HCT116 (cell line): Measurements from ENCODE around the gene NSUN3. TPM values are rescaled to one million over a fixed set of nuclear protein-coding genes. Genes with fewer than 3 reads are reported as not detected.

Experiments used
- ATAC-seq: fragments of 200-7000 bp; cut with Tn5 transposase; 2 replicates; pipeline ENCODE4 v1.9.1; 2020; ENCODE audit warnings: mild to moderate bottlenecking, moderate library complexity
- BruUV-seq: library from RNA; stranded (reverse); fragments of 400-500 nt; replicated peaks from 2 replicates; lab custom pipeline; 2021; lab: Mats Ljungman, UMichigan
- CTCF ChIA-PET: fragments of 300-600 bp; sonication (Branson Sonifier 250); formaldehyde crosslinking; loops from one replicate; lab custom pipeline; 2021; ENCODE audit warnings: antibody characterized with exemption; lab: Charles Lee
- POLR2A ChIA-PET: fragments of 300-600, 350-600 bp; sonication (Branson Sonifier 250); formaldehyde crosslinking; loops from one replicate; lab custom pipeline; 2021; ENCODE audit warnings: antibody characterized with exemption; lab: Charles Lee
- RAD21 ChIA-PET, 2 experiments: fragments of 300-600 bp; sonication (Branson Sonifier 250); formaldehyde crosslinking; loops; one replicate each; lab custom pipeline; 2023; ENCODE audit warnings: low total read pairs in 2 of 2; ENCODE audit not compliant: uncharacterized antibody in 2 of 2, unreplicated experiment in 2 of 2, low non-redundant PET in 1 of 2; lab: Charles Lee
- DNase-seq: peaks from one replicate; pipeline ENCODE4 v3.0.0-alpha.2; 2010; ENCODE audit warnings: low read depth, low spot score
- H2AFZ ChIP-seq: fragments of 200-600 bp; shearing (Covaris generic), sonication (generic); 2 replicates; pipeline ENCODE4 v1.6.1; 2017; ENCODE audit warnings: low read depth, mixed run types, mixed read lengths, antibody characterized with exemption, low read length; ENCODE audit not compliant: poor library complexity, severe bottlenecking
- H3K27ac ChIP-seq: 2 replicates; pipeline ENCODE4 v1.5.1; 2012; ENCODE audit warnings: low read depth, low read length
- H3K27me3 ChIP-seq: fragments of 200-600 bp; sonication (generic); 2 replicates; pipeline ENCODE4 v1.6.1; 2016; ENCODE audit warnings: mixed run types, low read length, mixed read lengths; ENCODE audit not compliant: insufficient read depth
- H3K36me3 ChIP-seq, 2 experiments: fragments of 200-500 bp in 1 of 2; fragments of 200-600 bp in 1 of 2; sonication (Bioruptor generic) in 1 of 2; sonication (generic) in 1 of 2; 2 replicates each; pipeline versions ENCODE4 v1.5.1 to v1.6.1; 2014 to 2016; ENCODE audit warnings: low read length in 2 of 2, inconsistent platforms in 1 of 2, mixed read lengths in 1 of 2, mixed run types in 1 of 2; ENCODE audit not compliant: insufficient read depth in 2 of 2, control insufficient read depth in 1 of 2
- H3K4me1 ChIP-seq, 2 experiments: fragments of 200-600 bp in 1 of 2; sonication (generic) in 1 of 2; 2 replicates each; pipeline versions ENCODE4 v1.5.1 to v1.6.1; 2012 to 2017; ENCODE audit warnings: low read length in 2 of 2, inconsistent platforms in 1 of 2, mild to moderate bottlenecking in 1 of 2, mixed read lengths in 1 of 2, mixed run types in 1 of 2, moderate library complexity in 1 of 2; ENCODE audit not compliant: insufficient read depth in 2 of 2, control insufficient read depth in 1 of 2
- H3K4me2 ChIP-seq: fragments of 200-600 bp; sonication (generic); 2 replicates; pipeline ENCODE4 v1.6.1; 2017; ENCODE audit warnings: mixed run types, low read length, mixed read lengths
- H3K4me3 ChIP-seq, 2 experiments: fragments of 200-600 bp in 1 of 2; sonication (generic) in 1 of 2; replicated peaks in 1 of 2; 2 replicates each; pipeline ENCODE4 v1.5.1; 2011 to 2016; ENCODE audit warnings: low read length in 2 of 2, control low read depth in 1 of 2, low read depth in 1 of 2, mild to moderate bottlenecking in 1 of 2, mixed read lengths in 1 of 2, mixed run types in 1 of 2
- H3K79me2 ChIP-seq: fragments of 200-600 bp; sonication (generic); 2 replicates; pipeline ENCODE4 v1.6.1; 2017; ENCODE audit warnings: mild to moderate bottlenecking, mixed run types, low read length, moderate library complexity, mixed read lengths; ENCODE audit not compliant: insufficient read depth
- H3K9ac ChIP-seq: fragments of 200-600 bp; sonication (generic); 2 replicates; pipeline ENCODE4 v1.6.1; 2016; ENCODE audit warnings: low read length, mixed read lengths
- H3K9me2 ChIP-seq: fragments of 200-600 bp; sonication (generic), shearing (Covaris generic); 2 replicates; pipeline ENCODE4 v1.6.1; 2017; ENCODE audit warnings: mixed run types, mild to moderate bottlenecking, moderate library complexity; ENCODE audit not compliant: insufficient read depth
- H3K9me3 ChIP-seq, 2 experiments: fragments of 200-500 bp in 1 of 2; fragments of 200-600 bp in 1 of 2; sonication (Bioruptor generic) in 1 of 2; sonication (generic) in 1 of 2; 2 replicates each; pipeline ENCODE4 v1.6.1; 2014 to 2017; ENCODE audit warnings: low read length in 2 of 2, mixed read lengths in 2 of 2, inconsistent platforms in 1 of 2, low read depth in 1 of 2, mild to moderate bottlenecking in 1 of 2, mixed run types in 1 of 2, moderate library complexity in 1 of 2; ENCODE audit not compliant: control insufficient read depth in 1 of 2, insufficient read depth in 1 of 2
- H4K20me1 ChIP-seq: fragments of 200-600 bp; sonication (generic), shearing (Covaris generic); 2 replicates; pipeline ENCODE4 v1.6.1; 2017; ENCODE audit warnings: mixed run types, mild to moderate bottlenecking, moderate library complexity; ENCODE audit not compliant: insufficient read depth
- ATF3 ChIP-seq: IDR thresholded peaks from 2 replicates; pipeline ENCODE4 v1.6.1; 2012
- CEBPB ChIP-seq: IDR thresholded peaks from 2 replicates; pipeline ENCODE4 v1.6.1; 2012; ENCODE audit warnings: low read depth
- EGR1 ChIP-seq: IDR thresholded peaks from 2 replicates; pipeline ENCODE4 v1.6.1; 2012; ENCODE audit warnings: low read depth
- ELF1 ChIP-seq: IDR thresholded peaks from 2 replicates; pipeline ENCODE4 v1.6.1; 2012; ENCODE audit warnings: low read depth, borderline replicate concordance
- FOSL1 ChIP-seq: IDR thresholded peaks from 2 replicates; pipeline ENCODE4 v1.6.1; 2012; ENCODE audit warnings: low read depth
- JUND ChIP-seq: IDR thresholded peaks from 2 replicates; pipeline ENCODE4 v1.6.1; 2012
- MAX ChIP-seq: IDR thresholded peaks from 2 replicates; pipeline ENCODE4 v1.6.1; 2012
- RAD21 ChIP-seq: IDR thresholded peaks from 2 replicates; pipeline ENCODE4 v1.6.1; 2012; ENCODE audit warnings: low read depth, mild to moderate bottlenecking
- SIN3A ChIP-seq: IDR thresholded peaks from 2 replicates; pipeline ENCODE4 v1.6.1; 2012; ENCODE audit warnings: low read depth
- SRF ChIP-seq: IDR thresholded peaks from 2 replicates; pipeline ENCODE4 v1.6.1; 2012; ENCODE audit warnings: low read depth
- YY1 ChIP-seq: IDR thresholded peaks from 2 replicates; pipeline ENCODE4 v1.6.1; 2011; ENCODE audit warnings: low read length, low read depth, moderate library complexity, mild to moderate bottlenecking; ENCODE audit not compliant: insufficient replicate concordance; ENCODE audit errors: extremely low read depth
- ZBTB33 ChIP-seq: IDR thresholded peaks from 2 replicates; pipeline ENCODE4 v1.6.1; 2011; ENCODE audit warnings: mild to moderate bottlenecking, low read length, moderate library complexity; ENCODE audit not compliant: insufficient replicate concordance; ENCODE audit errors: extremely low read depth
- ZFX ChIP-seq: fragments of 450-650 bp; IDR thresholded peaks from 2 replicates; pipeline ENCODE4 v1.6.1; 2017
- ZNF274 ChIP-seq: fragments of 200-500 bp; sonication (Bioruptor generic); IDR thresholded peaks from 2 replicates; pipeline ENCODE4 v1.6.1; 2014; ENCODE audit warnings: mild to moderate bottlenecking, low read depth, low read length, inconsistent platforms
- intact Hi-C: fragments of 100-400 bp; cut with micrococcal nuclease; formaldehyde crosslinking; loops from 2 replicates; pipeline ENCODE4 v1.10.0; 2022
- total RNA-seq: library from RNA; stranded (reverse); gene quantifications from one replicate; pipeline ENCODE4 v1.2.1, GENCODE V29; 2021; ENCODE audit not compliant: unreplicated experiment

The NSUN3 gene
- total RNA-seq, 1 experiment from 2014 or later = 6.6 TPM

- Histone ChIP-seq H3K4me1 (no peaks in the 10 kb centered on the region), H3K27me3 (no peaks in the 10 kb centered on the region), H3K36me3 (peaks cover 3 to 12% of the 10 kb centered on the region in 2 experiments; a peak in 2 of 4 replicates), H3K27ac (no peak overlapping the region), H4K20me1 (no peaks in the 10 kb centered on the region), H3K4me3 (no peak overlapping the region), H3K79me2 (no peaks in the 10 kb centered on the region), H3K9me2 (no peaks in the 10 kb centered on the region), H3K9me3 (no peaks in the 10 kb centered on the region), H3K4me2 (no peak overlapping the region), H2AFZ (no peak overlapping the region), H3K9ac (no peak overlapping the region)
- POLR2A ChIA-PET = no interaction called here
- BruUV-seq = no TSS peak
- no peak for ATAC-seq
- RAD21 ChIA-PET = no interaction called here
- intact Hi-C loops = no loop called here
- CTCF ChIA-PET = no interaction called here
- DNase-seq = no peak
- no peak for TF ChIP-seq RAD21
- no peak for TF ChIP-seq MAX
- no peak for TF ChIP-seq ZFX
- no peak for TF ChIP-seq JUND
- TF ChIP-seq YY1 = no peak
- TF ChIP-seq ELF1 = no peak
- no peak for TF ChIP-seq EGR1
- TF ChIP-seq SIN3A = no peak
- no peak for TF ChIP-seq SRF
- TF ChIP-seq ATF3 = no peak
- no peak for TF ChIP-seq CEBPB
- TF ChIP-seq FOSL1 = no peak
- TF ChIP-seq ZBTB33 = no peak
- no peak for TF ChIP-seq ZNF274
Measured at GRCh38 chr3:94092086-94092485, 29.2 kb downstream of the NSUN3 start.
